ENCODE measurements around the gene SLC45A1. TPM values are rescaled to one million over a fixed set of nuclear protein-coding genes. Genes with fewer than 3 reads are reported as not detected.

The SLC45A1 gene
- total and polyA plus RNA-seq, 2 donors (not counting 1 experiment from before 2014, with no cell fraction given) = 0.54 to 0.64 TPM

GRCh38 chr1:8329439-8329838, 11.5 kb downstream of the SLC45A1 start:
- Mint-ChIP-seq H3K4me3 (no peak overlapping the region), H3K9me3 (ENCODE audit: insufficient read depth) (no peaks in the 10 kb centered on the region), H3K4me1 (no peaks in the 10 kb centered on the region), H3K27me3 (no peaks in the 10 kb centered on the region), H3K27ac (no peak overlapping the region)
- Histone ChIP-seq H4K20me1 (ENCODE audit: control insufficient read depth, insufficient read depth, low read length, poor library complexity, severe bottlenecking) (no peaks in the 10 kb centered on the region), H3K9me3 (ENCODE audit: control extremely low read depth in 1 of 3, control insufficient read depth in 2 of 3, insufficient read depth in 1 of 3, low read length in 2 of 3) (peaks cover 0 to 2% (median 0%) of the 10 kb centered on the region in 3 donors), H3K36me3 (replicated peaks in 1 of 2; ENCODE audit: control extremely low read depth in 1 of 2, control insufficient read depth in 1 of 2, extremely low read depth in 1 of 2, insufficient read depth in 2 of 2, low read length in 1 of 2) (no peaks in the 10 kb centered on the region), H3K4me1 (ENCODE audit: control insufficient read depth in 2 of 2, insufficient read depth in 2 of 2, low read length in 2 of 2) (no peaks in the 10 kb centered on the region), H3K27me3 (replicated peaks in 1 of 4; ENCODE audit: control extremely low read depth in 1 of 4, control insufficient read depth in 3 of 4, insufficient read depth in 4 of 4, low read length in 3 of 4) (no peaks in the 10 kb centered on the region), H3K27ac (ENCODE audit: low read length in 2 of 2) (no peak overlapping the region), H3K4me3 (ENCODE audit: control extremely low read depth in 1 of 5, extremely low read depth in 1 of 5, insufficient read depth in 1 of 5, low read depth in 2 of 5, low read length in 4 of 5) (no peak overlapping the region), H3K4me2 (replicated peaks; ENCODE audit: low read depth, low read length, poor library complexity, severe bottlenecking) (no peak overlapping the region), H3K9ac (ENCODE audit: low read length) (no peak overlapping the region), H2AFZ (ENCODE audit: insufficient read depth, low read depth, low read length, poor library complexity, severe bottlenecking) (no peak overlapping the region), H3K79me2 (ENCODE audit: control insufficient read depth, insufficient read depth, low read length) (no peaks in the 10 kb centered on the region)
- TF ChIP-seq CTCF (IDR thresholded peaks at IDR 0.05) (no peak), EZH2 (IDR thresholded peaks at IDR 0.05; ENCODE audit: borderline replicate concordance, insufficient read depth, low read depth, low read length, poor library complexity, severe bottlenecking) (no peak)
- WGBS (ENCODE audit: insufficient coverage) = 76% methylated on average over 12 of the region's 12 CpGs
- CTCF ChIA-PET = no interaction called here
- ATAC-seq (ENCODE audit: low read depth) = no peak
- intact Hi-C loops (cut with micrococcal nuclease) = no loop called here
- DNase-seq = no peak
- POLR2A ChIA-PET = no interaction called here

GRCh38 chr1:8329858-8330257, 11.9 kb downstream of the SLC45A1 start:
- Histone ChIP-seq H3K36me3 (replicated peaks in 1 of 2; ENCODE audit: control extremely low read depth in 1 of 2, control insufficient read depth in 1 of 2, extremely low read depth in 1 of 2, insufficient read depth in 2 of 2, low read length in 1 of 2) (no peaks in the 10 kb centered on the region), H3K4me2 (replicated peaks; ENCODE audit: low read depth, low read length, poor library complexity, severe bottlenecking) (no peak overlapping the region), H4K20me1 (ENCODE audit: control insufficient read depth, insufficient read depth, low read length, poor library complexity, severe bottlenecking) (no peaks in the 10 kb centered on the region), H3K79me2 (ENCODE audit: control insufficient read depth, insufficient read depth, low read length) (no peaks in the 10 kb centered on the region), H3K4me3 (ENCODE audit: control extremely low read depth in 1 of 5, extremely low read depth in 1 of 5, insufficient read depth in 1 of 5, low read depth in 2 of 5, low read length in 4 of 5) (no peak overlapping the region), H3K4me1 (ENCODE audit: control insufficient read depth in 2 of 2, insufficient read depth in 2 of 2, low read length in 2 of 2) (no peaks in the 10 kb centered on the region), H2AFZ (ENCODE audit: insufficient read depth, low read depth, low read length, poor library complexity, severe bottlenecking) (no peak overlapping the region), H3K27me3 (replicated peaks in 1 of 4; ENCODE audit: control extremely low read depth in 1 of 4, control insufficient read depth in 3 of 4, insufficient read depth in 4 of 4, low read length in 3 of 4) (no peaks in the 10 kb centered on the region), H3K9ac (ENCODE audit: low read length) (no peak overlapping the region), H3K9me3 (ENCODE audit: control extremely low read depth in 1 of 3, control insufficient read depth in 2 of 3, insufficient read depth in 1 of 3, low read length in 2 of 3) (peaks cover 0 to 2% (median 0%) of the 10 kb centered on the region in 3 donors), H3K27ac (ENCODE audit: low read length in 2 of 2) (no peak overlapping the region)
- Mint-ChIP-seq H3K4me1 (no peaks in the 10 kb centered on the region), H3K27ac (no peak overlapping the region), H3K4me3 (no peak overlapping the region), H3K27me3 (no peaks in the 10 kb centered on the region), H3K9me3 (ENCODE audit: insufficient read depth) (no peaks in the 10 kb centered on the region)
- intact Hi-C loops (cut with micrococcal nuclease) = no loop called here
- CTCF ChIA-PET = no interaction called here
- DNase-seq (no peak), ATAC-seq (ENCODE audit: low read depth) (no peak)
- POLR2A ChIA-PET = no interaction called here
- TF ChIP-seq CTCF (IDR thresholded peaks at IDR 0.05) = no peak
- TF ChIP-seq EZH2 (IDR thresholded peaks at IDR 0.05; ENCODE audit: borderline replicate concordance, insufficient read depth, low read depth, low read length, poor library complexity, severe bottlenecking) = no peak
- 75% methylated on average over 14 of the region's 14 CpGs for WGBS (ENCODE audit: insufficient coverage)
